GM21528 (cell line): ENCODE measurements around the gene TCEAL5.
"Not testable (repeated sequence)": the region's sequence is repeated elsewhere in the genome, so short reads cannot be mapped to it uniquely, and the experiment has no call there.

Experiments
- ATAC-seq: cut with Tn5 transposase; IDR thresholded peaks from one replicate; pipeline ENCODE4 v1.9.1; 2021; ENCODE audit warnings: mild to moderate bottlenecking, moderate library complexity; ENCODE audit not compliant: unreplicated experiment, low FRiP score

TCEAL5 gene

GRCh38 chrX:103235608-103236007 lies 40.9 kb downstream of the TCEAL5 start:
- ATAC-seq: not testable (repeated sequence)

DNA sequence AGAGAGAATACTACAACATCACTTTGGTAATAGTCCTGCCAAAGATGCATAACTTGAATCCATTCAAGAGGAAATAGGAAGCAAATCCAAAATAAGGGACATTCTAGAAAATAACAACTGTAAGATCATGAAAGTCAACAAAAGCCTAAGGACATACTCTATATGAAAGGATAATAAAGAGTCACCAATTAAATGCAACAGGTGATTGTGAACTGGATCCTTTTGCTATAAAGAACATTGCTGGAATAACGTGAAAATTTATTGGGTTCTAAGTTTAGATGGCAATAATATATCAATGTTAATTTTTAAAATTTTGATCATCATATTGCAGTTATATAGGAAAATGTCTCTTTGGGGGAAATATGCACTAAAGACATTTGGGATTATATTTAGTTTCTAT lies 41.7 kb downstream of the TCEAL5 start:
- no peak for ATAC-seq

DNA sequence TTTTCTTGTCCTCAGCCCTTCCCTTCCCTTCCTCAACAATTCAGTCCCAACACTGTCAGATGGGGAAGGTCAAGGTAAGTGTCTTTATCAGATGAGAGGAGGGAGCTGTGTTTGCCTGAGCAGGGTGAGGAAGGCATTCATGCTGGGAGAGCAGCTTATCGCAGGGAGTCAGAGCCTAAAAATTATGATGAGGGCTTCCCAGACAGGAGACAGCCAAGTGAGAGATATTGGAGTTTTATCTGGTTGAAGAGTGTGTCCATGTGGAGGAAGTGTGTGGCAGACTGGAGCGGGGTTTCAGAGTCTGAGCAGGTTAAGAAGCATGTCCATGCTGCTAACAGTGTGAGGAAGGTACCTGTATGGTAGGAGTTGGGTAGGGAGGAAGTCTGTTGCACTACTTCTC lies 43.3 kb downstream of the TCEAL5 start:
- no peak for ATAC-seq

- not testable (repeated sequence) for ATAC-seq
Measured at GRCh38 chrX:103225918-103226317, 50.6 kb downstream of the TCEAL5 start.
